ENCODE measurements around the gene HRG. TPM values are rescaled to one million over a fixed set of nuclear protein-coding genes. Genes with fewer than 3 reads are reported as not detected.
"Not testable (repeated sequence)": the region's sequence is repeated elsewhere in the genome, so short reads cannot be mapped to it uniquely, and the experiment has no call there.

The HRG gene
- not detected for total RNA-seq

- DNase-seq, result no peak
Measured at GRCh38 chr3:186665625-186666188, at the start of gene HRG. TSS of gene HRG (plus strand) at chr3:186666014. CDS start at chr3:186666032, 18 bp downstream.

- no peak for DNase-seq
Measured at GRCh38 chr3:186616299-186616617, 49.6 kb upstream of the HRG start.

- DNase-seq, result peak; percentile 73
Measured at GRCh38 chr3:186617036-186617946, 48.5 kb upstream of the HRG start.

- no peak for DNase-seq
Measured at GRCh38 chr3:186618318-186618938, 47.4 kb upstream of the HRG start.

- DNase-seq, result no peak
Measured at GRCh38 chr3:186619787-186620212, 46.0 kb upstream of the HRG start.

- DNase-seq, result no peak
Measured at GRCh38 chr3:186620213-186621092, 45.4 kb upstream of the HRG start.

GRCh38 chr3:186621894-186622650, 43.7 kb upstream of the HRG start:
- no peak for DNase-seq

GRCh38 chr3:186622651-186623310, 43.0 kb upstream of the HRG start:
- no peak for DNase-seq

- DNase-seq, result no peak
Measured at GRCh38 chr3:186624598-186624997, 41.2 kb upstream of the HRG start.

GRCh38 chr3:186625600-186626042, 40.2 kb upstream of the HRG start:
- DNase-seq, result no peak

GRCh38 chr3:186626254-186626847, 39.5 kb upstream of the HRG start:
- no peak for DNase-seq

- no peak for DNase-seq
Measured at GRCh38 chr3:186627852-186628414, 37.9 kb upstream of the HRG start.

- no peak for DNase-seq
Measured at GRCh38 chr3:186628756-186629155, 37.1 kb upstream of the HRG start.

- no peak for DNase-seq
Measured at GRCh38 chr3:186630950-186631641, 34.7 kb upstream of the HRG start.

GRCh38 chr3:186633481-186633880, 32.3 kb upstream of the HRG start:
- DNase-seq, result no peak

- DNase-seq, result not testable (repeated sequence)
Measured at GRCh38 chr3:186634207-186634606, 31.6 kb upstream of the HRG start.

- DNase-seq, result no peak
Measured at GRCh38 chr3:186635532-186635931, 30.3 kb upstream of the HRG start.

GRCh38 chr3:186636536-186636935, 29.3 kb upstream of the HRG start:
- DNase-seq, result no peak

- DNase-seq, result no peak
Measured at GRCh38 chr3:186637686-186638085, 28.1 kb upstream of the HRG start.

- DNase-seq, result no peak
Measured at GRCh38 chr3:186638259-186638658, 27.6 kb upstream of the HRG start.

Data from occipital lobe (tissue), 2 donors.